ENCODE results near the gene SPTBN4.
"Not testable (repeated sequence)": the region's sequence is repeated elsewhere in the genome, so short reads cannot be mapped to it uniquely, and the experiment has no call there.

SPTBN4 gene

DNA sequence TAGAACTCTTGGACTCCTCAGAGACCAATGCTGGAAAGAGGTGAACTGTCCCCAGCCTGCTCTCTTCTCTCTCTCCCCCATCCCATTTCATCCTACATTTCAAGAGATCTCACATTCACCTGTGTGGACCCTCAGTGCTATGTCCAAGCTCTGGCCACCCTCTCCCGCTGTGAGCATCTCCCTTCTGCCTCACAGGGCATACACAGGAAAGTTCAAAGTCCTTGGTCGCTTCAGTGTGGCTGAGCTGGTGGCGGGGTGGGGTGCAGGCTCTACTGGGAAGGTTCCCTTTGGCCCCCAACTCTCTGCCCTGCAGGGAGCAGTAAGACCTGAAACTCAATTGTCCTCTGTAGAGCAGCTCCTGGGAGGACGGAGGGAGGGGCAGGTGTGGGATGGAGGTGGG, 27.0 kb downstream of the SPTBN4 start:
- no peak for DNase-seq (ENCODE audit: low spot score)
- TF ChIP-seq, protein P1, sequence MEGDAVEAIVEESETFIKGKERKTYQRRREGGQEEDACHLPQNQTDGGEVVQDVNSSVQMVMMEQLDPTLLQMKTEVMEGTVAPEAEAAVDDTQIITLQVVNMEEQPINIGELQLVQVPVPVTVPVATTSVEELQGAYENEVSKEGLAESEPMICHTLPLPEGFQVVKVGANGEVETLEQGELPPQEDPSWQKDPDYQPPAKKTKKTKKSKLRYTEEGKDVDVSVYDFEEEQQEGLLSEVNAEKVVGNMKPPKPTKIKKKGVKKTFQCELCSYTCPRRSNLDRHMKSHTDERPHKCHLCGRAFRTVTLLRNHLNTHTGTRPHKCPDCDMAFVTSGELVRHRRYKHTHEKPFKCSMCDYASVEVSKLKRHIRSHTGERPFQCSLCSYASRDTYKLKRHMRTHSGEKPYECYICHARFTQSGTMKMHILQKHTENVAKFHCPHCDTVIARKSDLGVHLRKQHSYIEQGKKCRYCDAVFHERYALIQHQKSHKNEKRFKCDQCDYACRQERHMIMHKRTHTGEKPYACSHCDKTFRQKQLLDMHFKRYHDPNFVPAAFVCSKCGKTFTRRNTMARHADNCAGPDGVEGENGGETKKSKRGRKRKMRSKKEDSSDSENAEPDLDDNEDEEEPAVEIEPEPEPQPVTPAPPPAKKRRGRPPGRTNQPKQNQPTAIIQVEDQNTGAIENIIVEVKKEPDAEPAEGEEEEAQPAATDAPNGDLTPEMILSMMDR (conservative IDR thresholded peaks at IDR 0.05; ENCODE audit: low read depth), result no peak
- H3K27ac ChIP-seq, result no peak overlapping the region
- ChIA-PET CTCF (no interaction called here), POLR2A (ENCODE audit: low non-redundant PET) (no interaction called here)

DNA sequence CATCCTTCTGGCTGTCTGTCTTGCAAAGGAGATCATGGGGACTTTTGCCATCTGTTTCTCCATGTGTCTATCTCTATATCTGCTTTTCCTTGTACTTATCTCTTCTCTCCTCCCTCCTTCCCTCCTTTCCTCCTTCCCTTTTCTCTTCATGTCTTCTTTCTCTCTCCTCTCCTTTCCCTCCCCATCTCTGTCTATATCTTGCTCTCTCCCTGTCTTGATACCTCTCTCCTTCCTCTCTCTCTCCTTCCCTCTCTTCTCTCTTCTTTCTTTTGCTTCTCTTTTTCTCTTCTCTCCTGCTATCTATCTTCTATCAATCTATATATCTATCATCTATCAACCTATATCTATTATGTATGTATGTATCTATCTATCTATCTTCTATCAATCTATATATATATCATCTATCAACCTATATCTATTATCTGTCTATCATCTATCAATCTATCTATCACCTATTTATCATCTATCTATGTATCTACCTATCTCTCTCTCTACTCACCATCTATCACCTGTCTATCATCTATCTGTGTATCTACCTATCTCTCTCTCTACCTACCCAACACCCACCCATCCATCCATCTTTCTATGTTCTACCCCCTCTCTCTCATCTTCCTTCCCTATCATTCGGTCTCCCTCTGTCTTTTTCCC, 27.5 kb downstream of the SPTBN4 start:
- TF ChIP-seq, protein P1 (conservative IDR thresholded peaks at IDR 0.05; ENCODE audit: low read depth), result no peak
- CTCF ChIA-PET, result no interaction called here
- no peak for DNase-seq (ENCODE audit: low spot score)
- POLR2A ChIA-PET (ENCODE audit: low non-redundant PET), result no interaction called here
- no peak overlapping the region for H3K27ac ChIP-seq

DNA sequence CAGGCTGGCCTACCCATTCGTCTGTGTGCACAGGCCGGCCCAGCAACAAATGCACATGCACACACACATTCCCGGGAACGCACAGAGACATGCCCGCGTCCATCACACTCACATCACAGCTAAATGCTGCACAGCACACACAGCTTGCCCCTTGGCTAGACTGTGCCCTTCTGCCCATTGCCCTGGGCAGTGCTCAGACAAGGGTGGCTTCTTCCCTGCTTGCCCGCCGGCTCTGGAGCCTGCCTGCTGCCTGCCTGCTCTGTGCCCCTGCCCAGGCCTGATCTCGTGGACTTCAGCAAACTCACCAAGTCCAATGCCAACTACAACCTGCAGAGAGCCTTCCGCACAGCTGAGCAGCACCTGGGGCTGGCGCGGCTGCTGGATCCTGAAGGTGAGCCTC, 30.4 kb downstream of the SPTBN4 start:
- ChIA-PET CTCF (no interaction called here), POLR2A (ENCODE audit: low non-redundant PET) (no interaction called here)
- no peak overlapping the region for H3K27ac ChIP-seq
- DNase-seq (ENCODE audit: low spot score), result no peak
- TF ChIP-seq, protein P1 (conservative IDR thresholded peaks at IDR 0.05; ENCODE audit: low read depth), result no peak

DNA sequence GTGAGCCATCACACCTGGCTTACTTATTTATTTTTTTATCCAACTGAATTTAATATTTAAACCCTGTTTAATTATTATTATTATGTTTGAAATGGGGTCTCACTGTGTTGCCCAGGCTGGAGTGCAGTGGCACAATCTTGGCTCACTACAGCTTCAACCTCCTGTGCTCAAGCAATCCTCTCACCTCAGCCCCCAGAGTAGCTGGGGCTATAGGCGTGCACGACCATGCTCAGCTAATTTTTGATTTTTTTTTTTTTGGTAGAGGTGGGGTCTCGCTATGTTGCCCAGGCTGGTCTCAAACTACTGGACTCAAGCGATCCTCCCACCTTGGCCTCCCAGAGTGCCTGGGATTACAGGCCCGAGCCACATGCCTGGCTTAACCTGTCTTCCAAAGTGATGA, 32.5 kb downstream of the SPTBN4 start:
- ChIA-PET CTCF (no interaction called here), POLR2A (ENCODE audit: low non-redundant PET) (no interaction called here)
- no peak overlapping the region for H3K27ac ChIP-seq
- TF ChIP-seq, protein P1 (conservative IDR thresholded peaks at IDR 0.05; ENCODE audit: low read depth), result no peak
- DNase-seq (ENCODE audit: low spot score), result no peak

DNA sequence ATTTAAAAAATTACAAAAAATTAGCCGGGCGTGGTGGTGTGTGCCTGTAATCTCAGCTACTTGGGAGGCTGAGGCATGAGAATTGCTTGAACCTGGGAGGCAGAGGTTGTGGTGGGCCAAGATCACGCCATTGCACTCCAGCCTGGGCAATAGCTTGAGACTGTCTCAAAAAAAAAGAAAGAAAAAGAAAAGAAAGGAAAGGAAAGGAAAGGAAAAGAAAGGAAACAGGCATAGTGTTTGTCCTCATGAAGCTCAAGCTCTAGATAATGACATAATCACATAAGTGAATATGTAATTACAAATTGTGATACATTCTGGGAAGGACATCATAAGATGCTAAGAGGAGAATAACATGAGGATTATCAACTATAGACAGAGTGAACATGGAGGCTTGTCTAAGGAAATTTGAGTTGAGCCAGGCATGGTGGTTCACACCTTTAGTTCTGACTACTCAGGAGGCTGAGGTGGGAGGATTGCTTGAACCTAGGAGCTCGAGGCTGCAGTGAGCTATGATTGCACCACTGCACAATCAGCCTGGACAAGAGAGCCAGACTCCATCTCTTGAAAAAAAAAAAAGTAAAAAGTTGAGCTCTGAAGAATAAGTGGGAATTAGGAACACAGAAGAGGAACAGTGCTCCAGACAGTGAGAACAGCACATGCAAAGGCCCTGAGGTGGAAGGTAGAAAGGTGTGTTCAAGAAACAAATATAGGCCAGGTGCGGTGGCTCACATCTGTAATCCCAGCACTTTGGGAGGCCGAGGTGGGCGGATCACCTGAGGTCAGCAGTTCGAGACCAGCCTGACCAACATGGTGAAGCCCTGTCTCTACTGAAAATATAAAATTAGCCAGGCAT, 34.1 kb downstream of the SPTBN4 start:
- POLR2A ChIA-PET (ENCODE audit: low non-redundant PET); H3K27ac ChIP-seq; DNase-seq (ENCODE audit: low spot score): not testable (repeated sequence)
- CTCF ChIA-PET, result interaction anchor here (0.7 to 1.1 kb wide), 3 partner anchors 16 to 206 kb away, joined by 3 to 4 read pairs (median 4); no protein-coding TSS in a partner anchor

DNA sequence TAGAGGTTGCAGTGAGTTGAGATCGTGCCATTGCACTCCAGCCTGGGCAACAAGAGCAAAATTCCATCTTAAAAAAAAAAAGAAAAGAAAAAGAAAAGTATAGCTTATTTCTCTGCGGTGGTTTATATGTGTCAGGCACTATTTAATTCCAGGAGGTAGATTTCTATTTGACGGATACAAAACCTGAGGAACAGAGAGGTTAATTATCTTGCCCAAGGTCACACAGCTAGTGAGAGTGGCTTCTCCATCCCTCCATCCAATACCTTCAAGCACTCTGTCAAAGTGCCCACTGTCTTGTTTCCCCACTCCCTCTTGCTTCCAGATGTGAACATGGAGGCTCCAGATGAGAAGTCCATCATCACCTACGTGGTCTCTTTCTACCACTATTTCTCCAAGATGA, 34.8 kb downstream of the SPTBN4 start:
- ChIA-PET CTCF (interaction anchor here (1.0 to 1.1 kb wide), 2 partner anchors 15 to 63 kb away, joined by 3 to 4 read pairs; no protein-coding TSS in a partner anchor), POLR2A (ENCODE audit: low non-redundant PET) (no interaction called here)
- no peak overlapping the region for H3K27ac ChIP-seq
- TF ChIP-seq, protein P1 (conservative IDR thresholded peaks at IDR 0.05; ENCODE audit: low read depth), result no peak
- DNase-seq (ENCODE audit: low spot score), result no peak

DNA sequence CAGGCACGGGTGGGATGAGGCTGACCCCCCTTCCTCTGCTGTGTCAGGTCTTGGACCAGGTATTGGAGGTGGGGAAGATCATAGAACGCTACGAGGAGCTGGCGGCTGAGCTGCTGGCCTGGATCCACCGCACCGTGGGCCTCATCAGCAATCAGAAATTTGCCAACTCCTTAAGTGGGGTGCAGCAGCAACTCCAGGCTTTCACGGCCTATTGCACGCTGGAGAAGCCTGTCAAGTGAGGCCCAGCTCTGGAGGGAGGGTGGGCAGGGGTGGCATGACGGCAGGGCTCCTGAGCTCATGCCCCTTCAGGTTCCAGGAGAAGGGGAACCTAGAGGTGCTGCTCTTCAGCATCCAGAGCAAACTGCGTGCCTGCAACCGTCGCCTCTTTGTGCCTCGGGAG, 35.3 kb downstream of the SPTBN4 start:
- H3K27ac ChIP-seq, result no peak overlapping the region
- TF ChIP-seq, protein P1 (conservative IDR thresholded peaks at IDR 0.05; ENCODE audit: low read depth), result no peak
- ChIA-PET POLR2A (ENCODE audit: low non-redundant PET) (no interaction called here), CTCF (interaction anchor here (1.0 to 1.1 kb wide), 3 partner anchors 11 to 64 kb away, joined by 3 to 4 read pairs (median 3); no protein-coding TSS in a partner anchor)
- DNase-seq (ENCODE audit: low spot score), result no peak

Measured in RWPE1 (cell line).